GM12892 (cell line): ENCODE results near the gene FAM149A.

ENCODE experiments used
- POLR2A ChIP-seq: IDR thresholded peaks from 2 replicates; pipeline ENCODE4 v1.6.1; 2011; ENCODE audit warnings: low read depth, low read length, control low read depth
- TAF1 ChIP-seq: IDR thresholded peaks from 2 replicates; pipeline ENCODE4 v1.6.1; 2011; ENCODE audit warnings: low read depth, mild to moderate bottlenecking, control low read depth, low read length, borderline replicate concordance

DNA sequence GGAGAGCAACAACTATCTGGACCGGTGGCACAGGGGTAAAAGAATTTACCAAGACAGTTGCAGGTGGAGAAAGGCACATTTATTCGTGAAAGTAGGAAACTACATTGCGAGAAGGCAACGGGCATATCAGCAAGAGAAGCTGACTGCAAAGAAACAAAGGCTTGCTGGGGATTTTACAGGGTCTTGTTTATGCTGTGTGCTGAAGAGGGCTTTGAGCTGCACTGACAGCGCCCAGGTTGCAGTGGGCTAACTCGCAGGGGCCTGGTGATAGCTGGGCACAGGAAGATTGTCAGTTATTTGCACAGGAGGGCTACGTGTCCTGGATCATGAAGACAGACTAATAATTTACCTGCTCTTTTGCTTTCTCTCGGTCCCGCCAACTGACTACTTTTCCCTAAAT lies 24.8 kb upstream of the FAM149A start:
- TF ChIP-seq POLR2A = no peak
- no peak for TF ChIP-seq TAF1
